Neural progenitor cell (in vitro differentiated cells): ENCODE measurements around the gene MGAT4A. TPM values are rescaled to one million over a fixed set of nuclear protein-coding genes. Genes with fewer than 3 reads are reported as not detected.

Source experiments
- DNase-seq: peaks from one replicate; pipeline ENCODE4 v3.0.0-alpha.2; 2016; ENCODE audit warnings: low spot score
- H2AFZ ChIP-seq: fragments of 200-600 bp; sonication (generic); replicated peaks from 2 replicates; pipeline ENCODE4 v1.6.1; 2016; ENCODE audit warnings: antibody characterized with exemption
- H3F3A ChIP-seq: fragments of 200-600 bp; sonication (generic); 2 replicates; pipeline ENCODE4 v1.6.1; 2016; ENCODE audit warnings: antibody characterized with exemption, low read depth
- H3K27ac ChIP-seq: fragments of 200-600 bp; sonication (generic); 2 replicates; pipeline ENCODE4 v1.5.1; 2016; ENCODE audit warnings: mild to moderate bottlenecking
- H3K27me3 ChIP-seq: fragments of 200-600 bp; sonication (generic); 2 replicates; pipeline ENCODE4 v1.6.1; 2016; ENCODE audit warnings: mild to moderate bottlenecking, moderate library complexity
- H3K36me3 ChIP-seq: fragments of 200-600 bp; sonication (generic); 2 replicates; pipeline ENCODE4 v1.5.1; 2016
- H3K4me1 ChIP-seq: fragments of 200-600 bp; sonication (generic); 2 replicates; pipeline ENCODE4 v1.6.1; 2016; ENCODE audit warnings: mixed run types
- H3K4me2 ChIP-seq: fragments of 200-600 bp; sonication (generic); 2 replicates; pipeline ENCODE4 v1.6.1; 2016
- H3K4me3 ChIP-seq: fragments of 200-600 bp; sonication (generic); 2 replicates; pipeline ENCODE4 v1.5.1; 2016
- H3K79me2 ChIP-seq: fragments of 200-600 bp; sonication (generic); 2 replicates; pipeline ENCODE4 v1.6.1; 2016; ENCODE audit warnings: low read depth
- H3K9ac ChIP-seq: fragments of 200-600 bp; sonication (generic); 2 replicates; pipeline ENCODE4 v1.6.1; 2016
- H3K9me3 ChIP-seq: fragments of 200-600 bp; sonication (generic); 2 replicates; pipeline ENCODE4 v1.5.1; 2016; ENCODE audit warnings: low read depth
- H4K20me1 ChIP-seq: fragments of 200-600 bp; sonication (generic); 2 replicates; pipeline ENCODE4 v1.6.1; 2016; ENCODE audit warnings: low read depth
- H3K27ac Mint-ChIP-seq: 3 replicates; pipeline ENCODE4 v1.8.0; 2021; ENCODE audit warnings: mixed read lengths
- H3K27me3 Mint-ChIP-seq: 2 replicates; pipeline ENCODE4 v1.8.0; 2022; ENCODE audit warnings: low read depth, mild to moderate bottlenecking, inconsistent platforms, moderate library complexity, mixed read lengths; ENCODE audit not compliant: insufficient read depth
- H3K36me3 Mint-ChIP-seq: 3 replicates; pipeline ENCODE4 v1.8.0; 2021; ENCODE audit warnings: mixed read lengths
- H3K4me1 Mint-ChIP-seq: 3 replicates; pipeline ENCODE4 v1.8.0; 2021; ENCODE audit warnings: mixed read lengths
- H3K4me3 Mint-ChIP-seq: 3 replicates; pipeline ENCODE4 v1.8.0; 2021; ENCODE audit warnings: mild to moderate bottlenecking, moderate library complexity, mixed read lengths
- H3K9me3 Mint-ChIP-seq: 3 replicates; pipeline ENCODE4 v1.8.0; 2020; ENCODE audit warnings: mixed read lengths
- CTCF ChIP-seq: fragments of 200-600 bp; sonication (generic); IDR thresholded peaks from 2 replicates; pipeline ENCODE4 v1.5.1; 2017; ENCODE audit warnings: antibody characterized with exemption, mild to moderate bottlenecking
- EZH2 ChIP-seq: fragments of 200-600 bp; sonication (generic); IDR thresholded peaks from 2 replicates; pipeline ENCODE4 v1.6.1; 2017; ENCODE audit warnings: antibody characterized with exemption, mild to moderate bottlenecking, moderate library complexity
- EZH2phosphoT487 ChIP-seq: fragments of 200-600 bp; sonication (generic); IDR thresholded peaks from 2 replicates; pipeline ENCODE4 v1.6.1; 2017; ENCODE audit warnings: antibody characterized with exemption
- total RNA-seq: library from RNA; depleted of rRNA; stranded (reverse); fragments of >200 nt; gene quantifications from 2 replicates; pipeline ENCODE4 v1.2.3, GENCODE V29; 2015; ENCODE audit warnings: low replicate concordance

Gene MGAT4A
- total RNA-seq, 1 donor from 2014 or later: 8.0 TPM

- TF ChIP-seq EZH2phosphoT487 (no peak), EZH2 (no peak), CTCF (no peak)
- Mint-ChIP-seq H3K27ac (no peak overlapping the region), H3K36me3 (no peaks in the 10 kb centered on the region), H3K27me3 (peaks cover 3% of the 10 kb centered on the region), H3K4me1 (no peaks in the 10 kb centered on the region), H3K4me3 (no peak overlapping the region), H3K9me3 (no peaks in the 10 kb centered on the region)
- H3K4me2 ChIP-seq: no peak overlapping the region
- H3K79me2 ChIP-seq: no peaks in the 10 kb centered on the region
- H3K9ac ChIP-seq: no peak overlapping the region
- no peaks in the 10 kb centered on the region for H3K27me3 ChIP-seq
- H4K20me1 ChIP-seq: no peaks in the 10 kb centered on the region
- no peak for DNase-seq
- H3F3A ChIP-seq: no peaks in the 10 kb centered on the region
- no peaks in the 10 kb centered on the region for H3K4me1 ChIP-seq
- no peak overlapping the region for H3K27ac ChIP-seq
- no peak overlapping the region for H2AFZ ChIP-seq
- no peak overlapping the region for H3K4me3 ChIP-seq
- H3K9me3 ChIP-seq: no peaks in the 10 kb centered on the region
- H3K36me3 ChIP-seq: no peaks in the 10 kb centered on the region
Observed at GRCh38 chr2:98713332-98714015, 17.5 kb downstream of the MGAT4A start.

- Mint-ChIP-seq H3K27me3 (peaks cover 3% of the 10 kb centered on the region), H3K4me3 (no peak overlapping the region), H3K9me3 (no peaks in the 10 kb centered on the region), H3K27ac (no peak overlapping the region), H3K4me1 (no peaks in the 10 kb centered on the region), H3K36me3 (no peaks in the 10 kb centered on the region)
- DNase-seq: no peak
- no peaks in the 10 kb centered on the region for H4K20me1 ChIP-seq
- H3K9ac ChIP-seq: no peak overlapping the region
- no peaks in the 10 kb centered on the region for H3K27me3 ChIP-seq
- H3K4me3 ChIP-seq: no peak overlapping the region
- H3K79me2 ChIP-seq: no peaks in the 10 kb centered on the region
- no peak overlapping the region for H3K27ac ChIP-seq
- H3K36me3 ChIP-seq: no peaks in the 10 kb centered on the region
- no peak overlapping the region for H2AFZ ChIP-seq
- no peak for TF ChIP-seq EZH2phosphoT487
- TF ChIP-seq CTCF: no peak
- no peak for TF ChIP-seq EZH2
- no peaks in the 10 kb centered on the region for H3F3A ChIP-seq
- no peaks in the 10 kb centered on the region for H3K4me1 ChIP-seq
- H3K4me2 ChIP-seq: no peak overlapping the region
- no peaks in the 10 kb centered on the region for H3K9me3 ChIP-seq
Observed at GRCh38 chr2:98712145-98712544, 18.8 kb downstream of the MGAT4A start.

- Histone ChIP-seq H3F3A (no peaks in the 10 kb centered on the region), H3K9me3 (no peaks in the 10 kb centered on the region), H4K20me1 (no peaks in the 10 kb centered on the region), H3K27ac (no peak overlapping the region), H3K4me2 (no peak overlapping the region), H3K79me2 (no peaks in the 10 kb centered on the region), H3K36me3 (no peaks in the 10 kb centered on the region), H3K4me3 (no peak overlapping the region), H3K4me1 (no peaks in the 10 kb centered on the region), H2AFZ (no peak overlapping the region), H3K9ac (no peak overlapping the region), H3K27me3 (no peaks in the 10 kb centered on the region)
- Mint-ChIP-seq H3K4me1 (no peaks in the 10 kb centered on the region), H3K4me3 (no peak overlapping the region), H3K27ac (no peak overlapping the region), H3K36me3 (no peaks in the 10 kb centered on the region), H3K9me3 (no peaks in the 10 kb centered on the region), H3K27me3 (peaks cover 3% of the 10 kb centered on the region)
- TF ChIP-seq CTCF (no peak), EZH2 (no peak), EZH2phosphoT487 (no peak)
- no peak for DNase-seq
Observed at GRCh38 chr2:98711506-98711905, 19.4 kb downstream of the MGAT4A start.
